GM12874 (cell line): ENCODE results near the gene NFKB1.

Experiments used
- TF ChIP-seq, protein P1 (sequence below): IDR thresholded peaks from 2 replicates; pipeline ENCODE4 v1.5.1; 2011; ENCODE audit warnings: low read depth, mild to moderate bottlenecking, control low read depth, low read length, moderate library complexity; ENCODE audit not compliant: insufficient read depth

The NFKB1 gene

GRCh38 chr4:102579794-102580462 is 78.8 kb downstream of the NFKB1 start:
- TF ChIP-seq, protein P1, sequence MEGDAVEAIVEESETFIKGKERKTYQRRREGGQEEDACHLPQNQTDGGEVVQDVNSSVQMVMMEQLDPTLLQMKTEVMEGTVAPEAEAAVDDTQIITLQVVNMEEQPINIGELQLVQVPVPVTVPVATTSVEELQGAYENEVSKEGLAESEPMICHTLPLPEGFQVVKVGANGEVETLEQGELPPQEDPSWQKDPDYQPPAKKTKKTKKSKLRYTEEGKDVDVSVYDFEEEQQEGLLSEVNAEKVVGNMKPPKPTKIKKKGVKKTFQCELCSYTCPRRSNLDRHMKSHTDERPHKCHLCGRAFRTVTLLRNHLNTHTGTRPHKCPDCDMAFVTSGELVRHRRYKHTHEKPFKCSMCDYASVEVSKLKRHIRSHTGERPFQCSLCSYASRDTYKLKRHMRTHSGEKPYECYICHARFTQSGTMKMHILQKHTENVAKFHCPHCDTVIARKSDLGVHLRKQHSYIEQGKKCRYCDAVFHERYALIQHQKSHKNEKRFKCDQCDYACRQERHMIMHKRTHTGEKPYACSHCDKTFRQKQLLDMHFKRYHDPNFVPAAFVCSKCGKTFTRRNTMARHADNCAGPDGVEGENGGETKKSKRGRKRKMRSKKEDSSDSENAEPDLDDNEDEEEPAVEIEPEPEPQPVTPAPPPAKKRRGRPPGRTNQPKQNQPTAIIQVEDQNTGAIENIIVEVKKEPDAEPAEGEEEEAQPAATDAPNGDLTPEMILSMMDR = no peak

- TF ChIP-seq, protein P1 = no peak
These were observed 79.3 kb downstream of the NFKB1 start for GRCh38 chr4:102580463-102580842.

DNA sequence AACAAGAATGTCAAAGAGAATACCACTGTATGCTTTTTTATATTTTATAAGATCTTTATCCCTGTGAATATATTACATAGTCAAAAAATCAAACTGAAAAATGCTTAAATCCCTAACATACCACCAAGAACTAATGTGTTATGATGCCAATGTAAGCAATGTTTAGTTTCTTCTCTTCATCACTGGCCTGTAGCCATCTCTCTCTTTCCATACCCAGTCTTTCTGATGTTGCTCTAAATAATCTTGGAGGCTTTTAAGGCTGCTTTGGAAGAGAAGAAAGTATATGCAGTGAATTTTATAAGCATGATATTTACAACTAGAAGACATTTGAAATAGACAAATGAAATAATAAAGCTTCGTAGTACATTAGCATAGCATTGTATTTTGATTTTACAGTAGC is 82.9 kb downstream of the NFKB1 start:
- TF ChIP-seq, protein P1 = no peak

- TF ChIP-seq, protein P1 = no peak
These were observed 84.2 kb downstream of the NFKB1 start for GRCh38 chr4:102585329-102585728.

GRCh38 chr4:102586002-102586643 is 85.0 kb downstream of the NFKB1 start:
- TF ChIP-seq, protein P1 = no peak

DNA sequence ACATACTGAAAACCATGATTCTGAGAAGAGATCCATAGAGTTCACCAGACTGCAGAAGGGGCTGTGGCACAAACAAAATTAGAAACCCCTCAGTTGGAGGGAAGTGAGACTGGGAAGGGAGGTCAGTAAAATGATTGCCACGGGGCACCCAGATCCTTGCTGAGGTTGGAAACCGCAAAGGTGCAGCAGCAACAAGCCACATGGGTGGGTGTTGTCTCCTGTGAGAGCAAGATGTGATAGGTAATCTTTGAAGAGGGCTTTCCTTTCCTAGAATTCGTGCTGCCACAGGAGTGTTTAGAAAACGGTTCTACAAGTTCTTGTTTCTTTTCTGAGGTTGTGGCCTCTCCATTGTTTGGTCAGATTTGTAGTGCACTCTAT is 85.5 kb downstream of the NFKB1 start:
- TF ChIP-seq, protein P1 = no peak

GRCh38 chr4:102589743-102590142 is 88.6 kb downstream of the NFKB1 start:
- TF ChIP-seq, protein P1 = no peak
